GM10266 (cell line): ENCODE data around the gene CSE1L.
"Not testable (repeated sequence)": the region's sequence is repeated elsewhere in the genome, so short reads cannot be mapped to it uniquely, and the experiment has no call there.

ENCODE experiments used
- DNase-seq: peaks from one replicate; pipeline ENCODE4 v3.0.0; 2012; ENCODE audit errors: extremely low spot score
- CTCF ChIP-seq: IDR thresholded peaks from 2 replicates; pipeline ENCODE4 v1.5.1; 2012; ENCODE audit warnings: mild to moderate bottlenecking, low read depth; ENCODE audit not compliant: control insufficient read depth, insufficient read depth; ENCODE audit errors: missing control alignments

CSE1L gene

GRCh38 chr20:49103019-49103418 is 56.9 kb downstream of the CSE1L start:
- no peak for TF ChIP-seq CTCF
- no peak for DNase-seq

GRCh38 chr20:49103647-49104364 is 57.7 kb downstream of the CSE1L start:
- TF ChIP-seq CTCF: no peak
- no peak for DNase-seq

- no peak for DNase-seq
- no peak for TF ChIP-seq CTCF
Observed at GRCh38 chr20:49104365-49104648, 58.2 kb downstream of the CSE1L start.

- DNase-seq: not testable (repeated sequence)
Observed at GRCh38 chr20:49104979-49105547, 59.0 kb downstream of the CSE1L start.

GRCh38 chr20:49106328-49106727 is 60.2 kb downstream of the CSE1L start:
- TF ChIP-seq CTCF: no peak

GRCh38 chr20:49110767-49111694 is 64.9 kb downstream of the CSE1L start:
- no peak for DNase-seq
- TF ChIP-seq CTCF: no peak

More at GRCh38 chr20:49106328-49106727, 60.2 kb downstream of the CSE1L start:
- DNase-seq: no peak

GRCh38 chr20:49112596-49113274 is 66.6 kb downstream of the CSE1L start:
- no peak for DNase-seq
- TF ChIP-seq CTCF: no peak
